ENCODE measurements around the gene MT4. TPM values are rescaled to one million over a fixed set of nuclear protein-coding genes. Genes with fewer than 3 reads are reported as not detected.

The MT4 gene
- total RNA-seq, 1 experiment from 2014 or later, result not detected

- Histone ChIP-seq H3K4me1 (ENCODE audit: low read length) (peaks cover 34% of the 10 kb centered on the region), H3K79me2 (ENCODE audit: low read length) (no peaks in the 10 kb centered on the region), H3K4me2 (ENCODE audit: low read depth, low read length, poor library complexity, severe bottlenecking) (peak overlapping the region; percentile 97), H2AFZ (ENCODE audit: low read length) (no peak overlapping the region), H3K9me2 (replicated peaks; ENCODE audit: insufficient read depth, low read length) (no peaks in the 10 kb centered on the region), H3K36me3 (ENCODE audit: insufficient read depth, low read length) (no peaks in the 10 kb centered on the region), H3K27ac (ENCODE audit: low read length) (peak overlapping the region; percentile 84), H4K20me1 (ENCODE audit: insufficient read depth, low read depth, low read length) (no peaks in the 10 kb centered on the region), H3K9ac (ENCODE audit: low read length) (peak overlapping the region; percentile 77), H3K27me3 (ENCODE audit: low read length) (no peaks in the 10 kb centered on the region), H3K9me3 (ENCODE audit: low read length) (no peaks in the 10 kb centered on the region), H3K4me3 (ENCODE audit: low read length) (peak overlapping the region; percentile 78)
- peak; percentile 91 for DNase-seq
Observed at GRCh38 chr16:56609463-56609921, 44.6 kb downstream of the MT4 start.

GRCh38 chr16:56610017-56610608, 45.2 kb downstream of the MT4 start:
- Histone ChIP-seq H3K27ac (ENCODE audit: low read length) (peak overlapping the region; percentile 84), H3K36me3 (ENCODE audit: insufficient read depth, low read length) (no peaks in the 10 kb centered on the region), H3K9me2 (replicated peaks; ENCODE audit: insufficient read depth, low read length) (no peaks in the 10 kb centered on the region), H3K4me2 (ENCODE audit: low read depth, low read length, poor library complexity, severe bottlenecking) (peak overlapping the region; percentile 97), H3K9ac (ENCODE audit: low read length) (peak overlapping the region; percentile 77), H3K4me3 (ENCODE audit: low read length) (peak overlapping the region; percentile 78), H3K27me3 (ENCODE audit: low read length) (no peaks in the 10 kb centered on the region), H3K79me2 (ENCODE audit: low read length) (no peaks in the 10 kb centered on the region), H3K4me1 (ENCODE audit: low read length) (peaks cover 34% of the 10 kb centered on the region), H4K20me1 (ENCODE audit: insufficient read depth, low read depth, low read length) (no peaks in the 10 kb centered on the region), H2AFZ (ENCODE audit: low read length) (peak overlapping the region; percentile 3; the same call in 1 of the 2 replicates), H3K9me3 (ENCODE audit: low read length) (no peaks in the 10 kb centered on the region)
- peak; percentile 80 for DNase-seq

DNA sequence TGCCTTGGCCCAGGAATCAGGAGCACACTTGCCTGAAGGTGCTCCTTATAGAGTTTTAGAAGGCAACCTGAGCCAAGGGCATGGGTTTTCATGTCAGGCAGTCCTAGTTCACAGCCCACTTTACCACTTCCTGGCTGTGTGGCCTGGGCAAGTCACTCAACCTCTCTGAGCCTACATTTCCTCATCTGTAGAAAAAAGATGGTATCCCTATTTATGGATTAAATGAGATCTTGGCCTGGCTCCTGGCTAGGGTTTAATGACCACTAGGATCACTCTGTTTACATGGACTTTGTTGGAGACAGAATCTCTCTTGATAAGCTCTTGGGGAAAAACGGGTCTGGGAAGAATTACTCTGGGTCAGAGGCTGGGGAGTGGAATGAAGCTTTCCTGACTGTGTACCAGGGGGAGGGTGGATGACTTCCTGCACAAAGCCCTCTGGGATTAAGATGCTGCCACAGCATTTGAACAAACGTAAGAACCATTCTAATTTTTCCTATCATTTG, 45.8 kb downstream of the MT4 start:
- no peaks in the 10 kb centered on the region for H4K20me1 ChIP-seq (ENCODE audit: insufficient read depth, low read depth, low read length)
- DNase-seq, result peak; percentile 75
- no peaks in the 10 kb centered on the region for H3K9me3 ChIP-seq (ENCODE audit: low read length)
- peak overlapping the region; percentile 97 for H3K4me2 ChIP-seq (ENCODE audit: low read depth, low read length, poor library complexity, severe bottlenecking)
- H3K27me3 ChIP-seq (ENCODE audit: low read length), result no peaks in the 10 kb centered on the region
- H3K4me3 ChIP-seq (ENCODE audit: low read length), result peak overlapping the region; percentile 78
- H3K27ac ChIP-seq (ENCODE audit: low read length), result peak overlapping the region; percentile 84
- H2AFZ ChIP-seq (ENCODE audit: low read length), result peak overlapping the region; percentile 3; the same call in 1 of the 2 replicates
- peaks cover 34% of the 10 kb centered on the region for H3K4me1 ChIP-seq (ENCODE audit: low read length)
- peak overlapping the region; percentile 77 for H3K9ac ChIP-seq (ENCODE audit: low read length)
- no peaks in the 10 kb centered on the region for H3K9me2 ChIP-seq (replicated peaks; ENCODE audit: insufficient read depth, low read length)
- no peaks in the 10 kb centered on the region for H3K36me3 ChIP-seq (ENCODE audit: insufficient read depth, low read length)
- H3K79me2 ChIP-seq (ENCODE audit: low read length), result no peaks in the 10 kb centered on the region

DNA sequence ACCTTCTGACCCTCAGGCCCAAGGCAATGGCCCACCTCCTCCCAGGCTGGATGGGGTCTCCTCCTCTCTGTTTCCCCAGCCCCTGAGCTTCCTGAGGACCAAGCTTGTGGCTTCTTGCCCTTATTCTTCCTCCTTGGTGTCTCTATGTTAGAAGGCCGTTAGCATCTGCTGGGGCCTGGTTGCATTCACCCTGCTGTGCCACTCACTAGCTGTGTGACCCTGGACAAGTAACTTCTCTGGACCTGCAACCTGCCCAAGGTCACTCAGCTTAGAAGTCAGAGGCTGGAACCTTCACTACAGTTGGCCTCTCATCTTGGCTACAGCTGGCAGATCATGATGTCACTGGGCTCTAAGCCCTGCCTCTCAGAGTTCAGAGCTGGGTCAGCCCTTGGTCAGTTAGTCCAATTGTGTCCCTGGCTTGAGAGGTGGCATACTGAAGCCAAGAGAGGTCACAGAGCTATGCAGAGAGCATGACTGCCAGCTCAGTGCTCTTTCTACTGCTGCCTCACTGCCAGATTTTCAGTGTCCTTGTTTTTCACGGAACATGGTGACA, 46.5 kb downstream of the MT4 start:
- H4K20me1 ChIP-seq (ENCODE audit: insufficient read depth, low read depth, low read length), result no peaks in the 10 kb centered on the region
- H3K27ac ChIP-seq (ENCODE audit: low read length), result peak overlapping the region; percentile 84
- no peaks in the 10 kb centered on the region for H3K36me3 ChIP-seq (ENCODE audit: insufficient read depth, low read length)
- DNase-seq, result peak; percentile 45
- H3K4me3 ChIP-seq (ENCODE audit: low read length), result peak overlapping the region; percentile 78
- no peaks in the 10 kb centered on the region for H3K27me3 ChIP-seq (ENCODE audit: low read length)
- peak overlapping the region; percentile 77 for H3K9ac ChIP-seq (ENCODE audit: low read length)
- H3K79me2 ChIP-seq (ENCODE audit: low read length), result no peaks in the 10 kb centered on the region
- H3K4me1 ChIP-seq (ENCODE audit: low read length), result peaks cover 34% of the 10 kb centered on the region
- H3K4me2 ChIP-seq (ENCODE audit: low read depth, low read length, poor library complexity, severe bottlenecking), result peak overlapping the region; percentile 97
- no peaks in the 10 kb centered on the region for H3K9me2 ChIP-seq (replicated peaks; ENCODE audit: insufficient read depth, low read length)
- no peak overlapping the region for H2AFZ ChIP-seq (ENCODE audit: low read length)
- H3K9me3 ChIP-seq (ENCODE audit: low read length), result no peaks in the 10 kb centered on the region

GRCh38 chr16:56613706-56614105, 48.8 kb downstream of the MT4 start:
- DNase-seq, result no peak
- no peak overlapping the region for H3K4me3 ChIP-seq (ENCODE audit: low read length)
- H3K27me3 ChIP-seq (ENCODE audit: low read length), result no peaks in the 10 kb centered on the region
- no peaks in the 10 kb centered on the region for H3K36me3 ChIP-seq (ENCODE audit: insufficient read depth, low read length)
- H3K9ac ChIP-seq (ENCODE audit: low read length), result no peak overlapping the region
- no peaks in the 10 kb centered on the region for H3K9me2 ChIP-seq (replicated peaks; ENCODE audit: insufficient read depth, low read length)
- no peaks in the 10 kb centered on the region for H4K20me1 ChIP-seq (ENCODE audit: insufficient read depth, low read depth, low read length)
- H3K4me1 ChIP-seq (ENCODE audit: low read length), result peaks cover 28% of the 10 kb centered on the region
- no peaks in the 10 kb centered on the region for H3K79me2 ChIP-seq (ENCODE audit: low read length)
- no peak overlapping the region for H3K4me2 ChIP-seq (ENCODE audit: low read depth, low read length, poor library complexity, severe bottlenecking)
- no peak overlapping the region for H2AFZ ChIP-seq (ENCODE audit: low read length)
- H3K9me3 ChIP-seq (ENCODE audit: low read length), result no peaks in the 10 kb centered on the region
- no peak overlapping the region for H3K27ac ChIP-seq (ENCODE audit: low read length)

GRCh38 chr16:56614549-56614991, 49.7 kb downstream of the MT4 start:
- DNase-seq, result no peak
- H3K36me3 ChIP-seq (ENCODE audit: insufficient read depth, low read length), result no peaks in the 10 kb centered on the region

GRCh38 chr16:56615353-56615752, 50.5 kb downstream of the MT4 start:
- no peaks in the 10 kb centered on the region for H3K27me3 ChIP-seq (ENCODE audit: low read length)
- no peak overlapping the region for H3K4me2 ChIP-seq (ENCODE audit: low read depth, low read length, poor library complexity, severe bottlenecking)
- no peak overlapping the region for H3K9ac ChIP-seq (ENCODE audit: low read length)
- H4K20me1 ChIP-seq (ENCODE audit: insufficient read depth, low read depth, low read length), result no peaks in the 10 kb centered on the region
- DNase-seq, result no peak
- H3K4me1 ChIP-seq (ENCODE audit: low read length), result peaks cover 14% of the 10 kb centered on the region
- H3K4me3 ChIP-seq (ENCODE audit: low read length), result no peak overlapping the region
- H3K79me2 ChIP-seq (ENCODE audit: low read length), result no peaks in the 10 kb centered on the region
- H3K9me2 ChIP-seq (replicated peaks; ENCODE audit: insufficient read depth, low read length), result no peaks in the 10 kb centered on the region
- H3K27ac ChIP-seq (ENCODE audit: low read length), result no peak overlapping the region
- H2AFZ ChIP-seq (ENCODE audit: low read length), result no peak overlapping the region
- no peaks in the 10 kb centered on the region for H3K36me3 ChIP-seq (ENCODE audit: insufficient read depth, low read length)
- no peaks in the 10 kb centered on the region for H3K9me3 ChIP-seq (ENCODE audit: low read length)

More at GRCh38 chr16:56614549-56614991, 49.7 kb downstream of the MT4 start:
- H4K20me1 ChIP-seq (ENCODE audit: insufficient read depth, low read depth, low read length), result no peaks in the 10 kb centered on the region
- H3K27me3 ChIP-seq (ENCODE audit: low read length), result no peaks in the 10 kb centered on the region
- H3K4me1 ChIP-seq (ENCODE audit: low read length), result peaks cover 22% of the 10 kb centered on the region
- no peak overlapping the region for H3K9ac ChIP-seq (ENCODE audit: low read length)
- H3K4me2 ChIP-seq (ENCODE audit: low read depth, low read length, poor library complexity, severe bottlenecking), result no peak overlapping the region
- no peak overlapping the region for H3K27ac ChIP-seq (ENCODE audit: low read length)
- H3K9me2 ChIP-seq (replicated peaks; ENCODE audit: insufficient read depth, low read length), result no peaks in the 10 kb centered on the region
- no peak overlapping the region for H3K4me3 ChIP-seq (ENCODE audit: low read length)
- H3K9me3 ChIP-seq (ENCODE audit: low read length), result no peaks in the 10 kb centered on the region
- H3K79me2 ChIP-seq (ENCODE audit: low read length), result no peaks in the 10 kb centered on the region
- no peak overlapping the region for H2AFZ ChIP-seq (ENCODE audit: low read length)

DNA sequence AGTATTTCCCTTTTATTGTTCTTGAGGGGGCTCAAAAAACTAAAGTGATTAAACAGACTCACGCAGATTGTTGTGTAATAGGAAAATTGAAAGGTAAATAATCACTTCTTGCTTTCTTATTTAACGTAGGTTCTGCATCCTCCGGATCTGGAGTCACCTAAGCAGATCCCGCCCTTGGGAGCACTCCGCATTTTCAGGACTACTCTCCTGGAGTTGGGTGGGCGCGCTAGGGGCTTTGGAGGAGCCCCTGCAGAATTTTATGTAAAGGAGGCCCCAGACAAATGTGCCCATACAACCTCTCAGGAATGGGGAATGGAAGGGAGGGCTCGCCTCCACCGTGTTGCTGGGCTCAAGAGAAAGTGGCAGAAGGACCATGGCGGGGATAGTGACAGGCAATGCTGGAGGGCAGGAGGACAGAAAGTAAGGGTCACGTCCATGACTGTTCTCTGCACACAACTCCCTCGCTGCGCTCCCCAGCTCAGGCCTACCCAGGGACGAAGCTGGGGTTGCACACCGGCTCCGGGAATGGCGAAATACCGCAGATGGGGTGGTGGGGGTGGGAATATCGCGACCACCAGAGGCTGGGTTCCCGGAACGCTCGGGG, 51.8 kb downstream of the MT4 start:
- Histone ChIP-seq H3K4me1 (ENCODE audit: low read length) (peaks cover 8% of the 10 kb centered on the region), H3K4me3 (ENCODE audit: low read length) (no peak overlapping the region), H3K4me2 (ENCODE audit: low read depth, low read length, poor library complexity, severe bottlenecking) (no peak overlapping the region), H3K27me3 (ENCODE audit: low read length) (no peaks in the 10 kb centered on the region), H3K27ac (ENCODE audit: low read length) (no peak overlapping the region), H3K36me3 (ENCODE audit: insufficient read depth, low read length) (no peaks in the 10 kb centered on the region), H3K9ac (ENCODE audit: low read length) (no peak overlapping the region), H3K9me3 (ENCODE audit: low read length) (no peaks in the 10 kb centered on the region), H3K9me2 (replicated peaks; ENCODE audit: insufficient read depth, low read length) (no peaks in the 10 kb centered on the region), H2AFZ (ENCODE audit: low read length) (no peak overlapping the region), H4K20me1 (ENCODE audit: insufficient read depth, low read depth, low read length) (no peaks in the 10 kb centered on the region), H3K79me2 (ENCODE audit: low read length) (no peaks in the 10 kb centered on the region)
- no peak for DNase-seq
